GM21515 (cell line): ENCODE results near the gene CDH4.
"Not testable (repeated sequence)": the region's sequence is repeated elsewhere in the genome, so short reads cannot be mapped to it uniquely, and the experiment has no call there.

Experiments used
- ATAC-seq: cut with Tn5 transposase; IDR thresholded peaks from one replicate; pipeline ENCODE4 v1.9.1; 2021; ENCODE audit not compliant: unreplicated experiment

CDH4 gene

DNA sequence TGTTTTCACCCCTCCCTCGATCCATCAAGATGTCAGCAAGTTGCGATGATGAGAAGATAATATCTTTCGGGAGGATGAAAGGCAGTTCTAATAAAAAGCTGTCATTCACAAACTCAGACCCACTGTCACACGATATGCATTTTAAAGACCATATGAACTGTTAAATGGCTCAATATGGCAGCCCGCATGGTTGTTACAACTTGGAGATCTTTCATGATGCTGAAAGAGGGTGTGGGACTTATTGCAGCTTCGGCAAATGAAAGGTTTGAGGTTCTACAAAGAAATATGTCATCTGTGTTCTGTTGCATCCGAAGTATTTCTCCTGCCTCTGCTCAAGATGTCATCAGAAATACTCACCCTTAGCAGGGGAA lies 128.5 kb downstream of the CDH4 start:
- ATAC-seq: no peak

DNA sequence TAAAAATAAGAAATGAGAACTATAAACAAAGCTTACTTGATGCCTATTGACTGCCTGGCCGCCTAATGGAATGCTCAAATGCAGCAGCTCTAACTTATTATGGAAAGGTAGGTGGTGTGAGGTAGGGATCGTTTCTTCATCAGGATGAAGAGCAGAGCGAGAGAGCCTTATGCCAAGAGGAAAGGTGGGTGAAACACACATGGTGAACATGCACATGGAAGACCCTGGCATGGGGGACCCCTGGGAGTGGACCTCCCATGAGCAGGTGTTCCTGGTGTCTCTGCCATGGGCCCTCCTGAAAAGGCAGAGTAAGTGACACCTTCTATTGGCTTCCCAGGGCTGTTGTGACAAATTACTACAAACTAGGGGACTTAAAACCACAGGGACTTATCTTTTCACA lies 130.1 kb downstream of the CDH4 start:
- ATAC-seq: no peak

DNA sequence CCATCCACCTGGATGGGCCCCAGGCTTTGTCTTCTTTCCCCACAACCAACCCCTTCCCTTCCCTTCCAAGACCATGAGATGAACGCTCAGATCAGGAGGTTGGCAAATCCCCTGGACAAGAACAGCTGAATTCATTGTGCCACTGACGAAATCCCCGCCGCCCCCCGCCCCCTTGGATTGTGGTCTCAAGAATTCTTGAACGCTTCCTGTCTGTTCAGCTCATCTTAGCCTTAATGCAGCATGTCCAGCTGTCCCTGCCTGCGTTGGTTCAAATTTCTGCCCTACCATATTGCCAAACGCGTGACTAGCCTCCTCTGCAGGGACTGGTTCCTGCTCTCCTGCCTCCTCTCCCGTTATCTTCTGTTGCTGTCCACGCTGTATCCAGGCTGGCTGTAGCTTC lies 133.2 kb downstream of the CDH4 start:
- no peak for ATAC-seq

GRCh38 chr20:61385731-61386130 lies 133.7 kb downstream of the CDH4 start:
- ATAC-seq: no peak

- no peak for ATAC-seq
Observed at GRCh38 chr20:61387204-61387953, 135.3 kb downstream of the CDH4 start.

DNA sequence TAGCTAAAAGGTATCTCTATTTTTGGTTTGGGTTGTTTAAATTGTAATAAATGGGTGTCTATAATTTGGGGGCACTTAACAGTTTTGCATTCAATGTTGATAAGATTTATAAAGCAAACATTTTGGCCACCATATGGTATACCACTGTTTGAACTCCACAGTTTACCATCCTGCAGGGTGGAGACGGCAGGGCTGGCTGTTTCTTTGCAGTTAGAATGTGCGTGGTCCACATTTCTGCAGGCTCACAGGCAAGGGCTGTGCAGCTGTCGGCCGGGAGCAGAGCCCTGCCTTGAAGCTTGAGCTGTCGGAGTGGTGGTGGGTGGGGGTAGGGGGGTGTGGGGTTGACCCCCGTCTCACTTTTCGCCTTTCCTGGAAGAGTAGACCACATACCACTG lies 135.9 kb downstream of the CDH4 start:
- ATAC-seq: no peak

DNA sequence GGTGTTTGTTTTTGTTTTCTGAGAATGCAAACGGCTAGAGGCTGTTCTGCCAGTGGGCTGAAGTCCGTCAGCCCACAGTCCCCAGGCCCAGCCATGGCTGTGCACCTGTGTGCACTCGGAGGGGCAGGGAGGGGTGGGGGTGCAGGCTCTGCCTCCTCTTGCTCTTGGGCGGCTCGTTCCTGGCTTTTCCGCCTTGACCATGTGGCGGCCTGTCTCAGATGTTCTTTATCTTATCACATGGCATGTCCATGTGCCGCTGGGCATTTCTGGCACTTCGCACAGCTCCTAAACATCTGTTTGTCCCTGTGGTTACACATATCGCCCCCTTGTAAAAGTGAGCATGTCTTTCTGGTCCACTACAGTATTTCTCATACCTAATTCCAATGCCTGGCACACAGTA lies 137.0 kb downstream of the CDH4 start:
- ATAC-seq: no peak

DNA sequence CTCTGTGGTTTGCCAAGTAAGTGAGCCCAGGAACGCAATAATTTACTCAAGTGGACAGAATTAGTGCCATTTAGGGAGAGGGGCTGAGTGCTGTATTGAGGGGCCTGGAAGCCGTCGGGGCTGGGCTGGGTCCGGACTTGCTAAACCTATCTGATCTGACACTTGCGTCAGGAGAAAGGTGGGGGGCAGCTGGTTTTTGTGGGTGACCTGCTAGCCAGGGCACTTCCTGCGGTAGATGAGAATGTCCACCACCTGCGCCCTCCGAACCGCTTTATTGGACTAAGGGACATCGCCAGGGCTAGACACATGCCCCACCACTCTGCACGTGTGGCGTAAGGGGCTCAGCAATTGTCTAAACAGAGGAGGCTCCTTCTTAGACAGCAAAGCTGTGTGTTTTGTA lies 139.1 kb downstream of the CDH4 start:
- no peak for ATAC-seq

- ATAC-seq: no peak
Observed at GRCh38 chr20:61391812-61392520, 139.9 kb downstream of the CDH4 start.

DNA sequence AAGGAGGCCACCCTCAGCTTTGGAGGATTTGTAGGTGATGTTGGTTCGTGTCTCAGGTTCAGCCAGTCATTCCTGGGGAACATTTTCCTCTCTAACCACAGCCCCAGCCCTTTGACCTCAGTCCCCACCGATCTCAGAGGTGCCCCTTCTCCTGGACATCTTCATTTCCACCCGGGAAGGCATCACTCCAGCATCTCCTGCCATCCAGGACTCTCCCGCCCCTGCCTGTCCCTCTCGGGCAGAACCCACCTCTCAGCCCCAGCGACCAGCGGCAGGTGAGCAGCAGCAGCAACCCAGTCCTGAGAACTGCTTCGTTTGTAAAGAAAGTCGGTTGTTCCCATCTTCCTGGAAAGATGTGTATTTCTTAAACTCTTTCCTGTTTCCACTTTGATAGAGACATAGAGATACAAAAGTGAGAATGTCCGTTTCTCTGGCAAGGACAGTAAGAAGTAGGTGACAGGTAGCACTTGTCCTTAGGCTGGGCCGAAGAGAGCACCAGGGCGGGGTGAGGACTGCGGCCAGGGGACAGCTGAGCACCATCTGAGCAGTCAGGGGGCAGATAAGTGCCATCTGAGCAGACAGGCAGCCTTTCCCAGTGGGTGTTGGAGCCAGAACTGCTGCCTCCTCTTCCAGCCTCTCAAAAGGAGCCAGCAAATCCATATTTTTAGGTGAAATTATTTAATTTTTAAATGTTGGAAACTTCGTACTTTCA lies 142.2 kb downstream of the CDH4 start:
- no peak for ATAC-seq

- ATAC-seq: no peak
Observed at GRCh38 chr20:61396262-61396848, 144.3 kb downstream of the CDH4 start.

- ATAC-seq: no peak
Observed at GRCh38 chr20:61397146-61397545, 145.1 kb downstream of the CDH4 start.

GRCh38 chr20:61397790-61398189 lies 145.7 kb downstream of the CDH4 start:
- ATAC-seq: no peak

- no peak for ATAC-seq
Observed at GRCh38 chr20:61399433-61399832, 147.4 kb downstream of the CDH4 start.

GRCh38 chr20:61400499-61400898 lies 148.4 kb downstream of the CDH4 start:
- no peak for ATAC-seq

GRCh38 chr20:61404303-61404702 lies 152.2 kb downstream of the CDH4 start:
- no peak for ATAC-seq

DNA sequence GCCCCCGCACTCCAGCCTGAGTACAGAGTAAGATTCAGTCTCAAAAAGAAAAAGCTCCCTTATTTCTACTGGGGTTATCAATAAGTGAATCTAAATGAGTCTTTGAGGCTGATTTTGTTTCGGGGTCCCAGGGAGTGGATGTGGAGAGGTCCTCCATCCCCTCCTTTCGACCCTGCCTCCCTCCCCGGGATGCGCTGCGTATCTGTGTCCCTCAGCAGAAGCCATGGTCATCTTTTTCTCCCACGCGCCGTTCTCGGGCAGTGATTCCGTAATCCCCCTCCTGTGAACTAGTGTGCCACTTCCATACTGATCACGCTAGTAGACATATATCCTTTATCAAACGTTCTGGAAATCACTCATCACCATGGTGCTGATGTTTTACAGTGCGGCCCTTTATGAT lies 152.9 kb downstream of the CDH4 start:
- no peak for ATAC-seq

DNA sequence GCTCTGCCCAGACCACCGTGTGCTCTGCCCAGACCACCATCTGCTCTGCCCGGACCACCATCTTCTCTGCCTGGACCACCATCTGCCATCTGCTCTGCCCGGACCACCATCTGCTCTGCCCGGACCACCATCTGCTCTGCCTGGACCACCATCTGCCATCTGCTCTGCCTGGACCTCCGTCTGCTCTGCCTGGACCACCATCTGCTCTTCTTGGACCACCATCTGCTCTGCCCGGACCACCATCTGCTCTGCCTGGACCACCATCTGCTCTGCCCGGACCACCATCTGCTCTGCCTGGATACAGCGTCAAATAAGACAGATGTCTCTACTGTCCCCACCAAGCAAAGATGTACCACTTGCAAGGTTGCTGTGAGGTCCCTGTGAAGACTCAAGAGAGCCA lies 154.7 kb downstream of the CDH4 start:
- not testable (repeated sequence) for ATAC-seq

- ATAC-seq: no peak
Observed at GRCh38 chr20:61407561-61407960, 155.5 kb downstream of the CDH4 start.

DNA sequence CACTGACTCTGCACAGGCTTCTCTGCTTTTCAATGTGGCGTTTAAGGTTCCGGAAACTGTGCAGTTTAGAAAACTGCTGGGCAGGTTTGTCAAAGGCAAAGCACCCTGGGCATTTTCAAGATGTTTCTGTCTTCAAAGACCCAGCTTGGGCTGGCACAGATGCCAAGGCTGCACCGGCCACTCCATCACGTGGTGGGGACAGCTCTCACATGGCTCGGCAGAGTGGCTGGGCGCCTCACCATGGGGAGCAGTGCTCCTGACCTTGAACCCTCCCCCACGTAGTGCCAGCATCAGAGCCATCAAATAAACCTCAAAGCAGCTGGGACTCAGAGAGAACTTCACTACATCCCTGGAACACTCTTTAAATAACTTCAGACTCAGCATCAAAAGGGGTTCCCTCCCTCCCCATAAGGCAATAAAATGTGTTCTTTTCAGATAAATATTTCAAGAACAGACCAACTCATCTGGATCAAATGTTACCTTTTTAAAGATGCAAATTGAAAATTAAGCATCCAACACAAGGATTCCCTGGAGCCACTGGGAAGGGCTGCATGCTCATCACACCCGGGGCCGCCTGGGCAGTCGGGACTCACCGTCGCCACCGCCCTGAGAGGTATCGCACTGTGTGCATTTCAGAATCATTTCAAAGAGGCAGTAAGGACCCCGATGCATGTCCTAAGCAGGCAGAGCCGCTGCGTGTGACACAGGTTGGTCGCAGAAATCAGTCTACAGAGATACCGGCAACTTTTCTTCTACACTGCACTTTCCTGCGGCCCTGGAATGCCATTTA lies 157.1 kb downstream of the CDH4 start:
- ATAC-seq: no peak

- no peak for ATAC-seq
Observed at GRCh38 chr20:61411743-61412142, 159.7 kb downstream of the CDH4 start.
